Measurements from ENCODE around the gene SLCO2B1.

GRCh38 chr11:75188671-75189070 is 37.8 kb downstream of the SLCO2B1 start:
- TF ChIP-seq POLR2A (IDR thresholded peaks at IDR 0.05), result no peak
- no peak for TF ChIP-seq CTCF (IDR thresholded peaks at IDR 0.05)
